ENCODE measurements around the gene SMAD5.

The SMAD5 gene

DNA sequence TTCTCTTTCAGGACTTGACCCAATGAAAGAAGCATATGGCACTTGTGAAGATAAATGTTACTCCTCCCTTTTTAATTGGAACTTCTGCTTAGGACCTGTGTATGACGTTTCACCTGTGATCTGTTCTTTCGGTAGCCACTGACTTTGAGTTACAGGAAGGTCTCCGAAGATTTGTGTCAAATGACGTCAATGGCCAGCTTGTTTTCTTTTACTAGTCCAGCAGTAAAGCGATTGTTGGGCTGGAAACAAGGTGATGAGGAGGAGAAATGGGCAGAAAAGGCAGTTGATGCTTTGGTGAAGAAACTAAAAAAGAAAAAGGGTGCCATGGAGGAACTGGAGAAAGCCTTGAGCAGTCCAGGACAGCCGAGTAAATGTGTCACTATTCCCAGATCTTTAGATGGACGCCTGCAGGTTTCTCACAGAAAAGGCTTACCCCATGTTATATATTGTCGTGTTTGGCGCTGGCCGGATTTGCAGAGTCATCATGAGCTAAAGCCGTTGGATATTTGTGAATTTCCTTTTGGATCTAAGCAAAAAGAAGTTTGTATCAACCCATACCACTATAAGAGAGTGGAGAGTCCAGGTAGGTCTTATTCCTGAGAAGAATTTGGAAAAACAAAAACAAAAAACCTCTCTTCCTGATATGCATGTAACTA, 21.1 kb downstream of the SMAD5 start:
- H3K4me3 ChIP-seq (ENCODE audit: low read length): no peak overlapping the region
- DNase-seq (ENCODE audit: low read depth): no peak
- TF ChIP-seq, protein P1, sequence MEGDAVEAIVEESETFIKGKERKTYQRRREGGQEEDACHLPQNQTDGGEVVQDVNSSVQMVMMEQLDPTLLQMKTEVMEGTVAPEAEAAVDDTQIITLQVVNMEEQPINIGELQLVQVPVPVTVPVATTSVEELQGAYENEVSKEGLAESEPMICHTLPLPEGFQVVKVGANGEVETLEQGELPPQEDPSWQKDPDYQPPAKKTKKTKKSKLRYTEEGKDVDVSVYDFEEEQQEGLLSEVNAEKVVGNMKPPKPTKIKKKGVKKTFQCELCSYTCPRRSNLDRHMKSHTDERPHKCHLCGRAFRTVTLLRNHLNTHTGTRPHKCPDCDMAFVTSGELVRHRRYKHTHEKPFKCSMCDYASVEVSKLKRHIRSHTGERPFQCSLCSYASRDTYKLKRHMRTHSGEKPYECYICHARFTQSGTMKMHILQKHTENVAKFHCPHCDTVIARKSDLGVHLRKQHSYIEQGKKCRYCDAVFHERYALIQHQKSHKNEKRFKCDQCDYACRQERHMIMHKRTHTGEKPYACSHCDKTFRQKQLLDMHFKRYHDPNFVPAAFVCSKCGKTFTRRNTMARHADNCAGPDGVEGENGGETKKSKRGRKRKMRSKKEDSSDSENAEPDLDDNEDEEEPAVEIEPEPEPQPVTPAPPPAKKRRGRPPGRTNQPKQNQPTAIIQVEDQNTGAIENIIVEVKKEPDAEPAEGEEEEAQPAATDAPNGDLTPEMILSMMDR (conservative IDR thresholded peaks at IDR 0.05; ENCODE audit: low read length): no peak

DNA sequence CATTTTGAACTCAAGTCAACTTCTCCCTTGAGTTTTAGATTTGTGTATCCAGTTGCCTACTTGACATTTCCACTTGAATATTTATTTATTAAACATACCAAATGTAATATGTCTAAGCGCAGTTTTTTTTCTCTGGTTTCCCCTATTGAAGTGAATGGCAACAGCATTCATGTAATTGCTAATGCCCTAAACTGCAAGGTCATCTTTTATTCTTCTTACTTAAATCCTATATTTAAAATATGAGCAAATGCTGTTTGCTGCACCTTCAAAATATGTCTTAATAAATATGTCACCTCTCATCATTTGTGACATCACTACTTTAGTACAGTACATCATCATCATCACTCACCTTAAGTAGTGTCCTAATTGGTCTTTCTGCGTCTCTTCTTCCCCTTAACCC, 22.4 kb downstream of the SMAD5 start:
- no peak for DNase-seq (ENCODE audit: low read depth)
- TF ChIP-seq, protein P1 (conservative IDR thresholded peaks at IDR 0.05; ENCODE audit: low read length): no peak

DNA sequence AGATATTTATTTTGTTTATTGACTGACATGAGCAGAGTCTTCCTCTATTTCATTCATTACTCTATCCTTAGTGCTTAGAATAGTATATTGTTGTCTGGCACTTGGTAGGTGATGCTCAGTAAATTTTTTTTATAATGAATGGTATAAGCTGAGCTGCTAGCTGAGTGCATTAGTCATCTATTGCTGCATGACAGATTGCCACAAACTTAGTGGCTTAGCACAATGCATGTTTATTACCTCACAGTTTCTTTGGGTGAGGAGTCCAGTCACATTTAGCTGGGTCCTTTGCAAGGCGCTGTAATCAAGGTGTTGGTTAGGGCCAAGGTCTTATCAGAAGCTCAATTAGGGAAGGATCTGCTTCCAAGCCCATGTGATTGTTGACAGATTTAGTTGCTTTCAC, 23.1 kb downstream of the SMAD5 start:
- H3K4me3 ChIP-seq (ENCODE audit: low read length): no peak overlapping the region
- TF ChIP-seq, protein P1 (conservative IDR thresholded peaks at IDR 0.05; ENCODE audit: low read length): no peak
- DNase-seq (ENCODE audit: low read depth): peak; percentile 21

More for the DNA sequence above, 22.4 kb downstream of the SMAD5 start:
- H3K4me3 ChIP-seq (ENCODE audit: low read length): no peak overlapping the region

DNA sequence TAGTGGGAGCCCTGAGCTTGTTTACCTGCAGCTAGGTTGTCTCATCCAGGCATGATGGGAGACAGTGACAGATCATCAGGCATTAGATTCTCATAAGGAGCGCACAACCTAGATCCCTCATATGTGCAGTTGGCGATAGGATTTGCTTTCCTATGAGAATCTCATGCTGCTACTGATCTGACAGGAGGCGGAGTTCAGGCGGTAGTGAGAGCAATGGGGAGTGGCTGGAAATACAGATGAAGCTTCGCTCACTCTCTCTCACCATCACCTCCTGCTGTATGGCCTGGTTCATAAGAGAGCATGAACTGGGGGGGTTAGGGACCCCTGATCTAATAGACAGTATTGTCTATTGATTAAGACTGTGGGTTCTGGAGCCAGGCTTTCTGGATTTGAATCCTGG, 24.9 kb downstream of the SMAD5 start:
- no peak overlapping the region for H3K4me3 ChIP-seq (ENCODE audit: low read length)
- TF ChIP-seq, protein P1 (conservative IDR thresholded peaks at IDR 0.05; ENCODE audit: low read length): no peak
- no peak for DNase-seq (ENCODE audit: low read depth)

DNA sequence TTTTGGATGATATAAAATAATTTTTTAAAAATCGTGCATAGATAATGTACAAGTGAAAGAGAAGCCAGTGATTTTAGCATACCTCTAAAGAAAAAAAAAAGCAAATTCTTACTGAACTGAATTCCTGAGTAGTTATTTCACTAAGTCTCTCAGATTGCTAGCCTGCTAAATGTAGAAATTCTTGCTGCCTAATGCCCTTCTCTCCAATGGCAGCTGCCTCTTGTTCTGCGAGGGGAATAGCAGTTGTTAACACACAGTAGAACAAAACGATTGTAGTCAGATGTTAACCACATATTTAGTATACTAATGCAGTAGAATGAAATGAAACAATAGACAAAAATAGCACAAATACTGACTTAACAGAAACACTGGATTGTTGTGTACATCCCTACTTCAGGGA, 26.8 kb downstream of the SMAD5 start:
- H3K4me3 ChIP-seq (ENCODE audit: low read length): no peak overlapping the region
- TF ChIP-seq, protein P1 (conservative IDR thresholded peaks at IDR 0.05; ENCODE audit: low read length): no peak
- DNase-seq (ENCODE audit: low read depth): peak; percentile 70

DNA sequence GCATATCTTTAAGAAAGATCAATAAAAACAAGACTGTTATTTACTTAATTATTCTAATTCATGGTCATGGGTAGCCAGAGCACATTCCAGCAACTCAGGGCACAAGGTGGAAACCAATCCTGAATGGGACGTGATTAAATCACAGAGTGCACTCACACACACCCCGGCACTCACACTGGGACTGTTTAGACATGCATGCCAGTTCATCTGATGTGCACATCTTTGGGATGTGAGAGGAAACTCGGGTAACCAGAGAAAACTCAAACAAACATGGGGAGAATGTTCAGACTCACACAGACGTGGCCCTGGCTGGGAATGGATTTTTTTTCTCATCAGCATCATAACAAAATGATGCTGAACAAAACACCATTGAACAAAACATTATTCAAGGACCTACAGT, 29.4 kb downstream of the SMAD5 start:
- no peak overlapping the region for H3K4me3 ChIP-seq (ENCODE audit: low read length)
- TF ChIP-seq, protein P1 (conservative IDR thresholded peaks at IDR 0.05; ENCODE audit: low read length): no peak
- DNase-seq (ENCODE audit: low read depth): peak; percentile 12

DNA sequence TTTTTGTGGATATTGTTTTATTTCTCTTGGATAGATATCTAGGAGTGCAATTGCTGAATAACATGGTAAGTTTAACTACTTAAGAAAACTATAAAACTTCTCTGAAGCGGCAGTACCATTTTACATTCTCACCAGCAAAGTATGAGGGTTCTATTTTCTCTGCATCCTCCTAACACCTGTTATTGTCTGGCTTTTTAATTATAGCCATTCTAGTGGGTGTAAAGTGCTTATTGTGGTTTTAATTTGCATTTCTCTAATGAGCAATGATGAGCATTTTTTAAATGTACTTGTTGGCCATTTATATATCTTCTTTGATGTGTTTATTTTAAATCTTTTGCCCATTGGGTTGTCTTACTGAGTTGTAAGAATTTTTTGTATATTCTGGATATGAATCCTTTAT, 31.6 kb downstream of the SMAD5 start:
- H3K4me3 ChIP-seq (ENCODE audit: low read length): no peak overlapping the region
- no peak for DNase-seq (ENCODE audit: low read depth)
- TF ChIP-seq, protein P1 (conservative IDR thresholded peaks at IDR 0.05; ENCODE audit: low read length): no peak

Measured in AG10803 (cell line).